GM21786 (cell line): ENCODE data around the gene AGT.
"Not testable (repeated sequence)": the region's sequence is repeated elsewhere in the genome, so short reads cannot be mapped to it uniquely, and the experiment has no call there.

ENCODE experiments used
- ATAC-seq: cut with Tn5 transposase; IDR thresholded peaks from one replicate; pipeline ENCODE4 v1.9.1; 2021; ENCODE audit not compliant: unreplicated experiment

The AGT gene

DNA sequence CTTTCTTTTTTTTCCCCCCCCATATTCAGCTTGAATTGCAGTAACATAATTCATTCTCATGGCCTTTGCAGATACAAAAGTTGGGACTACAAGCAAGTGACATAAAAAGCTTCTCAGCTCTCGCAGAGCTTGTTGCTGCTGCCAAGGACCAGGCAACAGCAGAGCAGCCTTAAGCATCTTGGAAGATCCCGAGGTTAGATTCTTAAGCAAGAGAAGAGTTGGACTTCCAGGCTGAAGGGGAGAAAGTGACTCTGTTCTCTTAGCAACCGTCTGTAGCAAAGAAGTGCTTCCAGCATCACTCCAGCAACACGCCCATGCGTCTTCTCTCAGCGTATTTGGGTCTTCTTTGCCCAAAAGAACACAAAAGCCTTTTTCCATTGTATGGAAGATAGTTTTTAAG is 20.7 kb downstream of the AGT start:
- ATAC-seq: no peak

- no peak for ATAC-seq
Measured at GRCh38 chr1:230691615-230692014, 22.3 kb downstream of the AGT start.

GRCh38 chr1:230690101-230690500 is 23.8 kb downstream of the AGT start:
- no peak for ATAC-seq

DNA sequence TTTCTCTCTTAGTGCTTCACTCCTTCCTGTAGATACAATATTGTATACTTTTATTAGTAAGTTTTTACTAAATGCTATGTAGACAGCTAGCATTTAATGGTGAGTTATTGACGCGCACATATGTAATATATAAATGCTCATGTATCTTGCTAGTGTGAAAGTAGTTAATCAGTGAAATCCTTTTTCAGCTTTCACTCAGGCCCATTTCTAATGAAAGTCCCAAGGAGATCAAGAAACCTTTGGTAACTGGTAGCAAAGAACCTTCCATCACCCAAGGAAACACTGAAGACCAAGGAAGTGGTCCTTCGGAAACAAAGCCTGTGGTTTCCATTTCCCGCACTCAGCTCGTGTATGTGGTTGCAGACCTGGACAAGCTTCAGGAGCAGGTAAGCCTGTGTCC is 27.2 kb downstream of the AGT start:
- no peak for ATAC-seq

DNA sequence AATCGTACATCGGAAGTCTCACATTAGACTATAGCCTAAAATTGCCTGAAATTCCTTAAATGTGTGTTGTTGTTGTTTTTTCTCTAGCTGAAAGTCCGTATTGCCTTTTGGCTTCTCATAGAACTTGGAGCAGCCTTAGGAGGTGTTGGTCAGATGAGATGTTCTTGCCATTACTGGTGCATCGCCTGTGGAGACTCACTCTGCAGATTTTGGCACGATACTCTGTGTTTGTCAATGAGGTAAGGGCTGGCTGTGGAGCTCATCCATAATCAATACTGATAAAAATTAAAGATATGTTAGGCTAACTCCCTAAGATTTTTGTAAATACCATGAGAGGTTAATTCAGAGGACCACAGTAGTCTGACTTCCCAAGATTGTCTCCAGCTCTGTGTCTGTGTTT is 28.9 kb downstream of the AGT start:
- no peak for ATAC-seq

- ATAC-seq: no peak
Measured at GRCh38 chr1:230684146-230684545, 29.8 kb downstream of the AGT start.

DNA sequence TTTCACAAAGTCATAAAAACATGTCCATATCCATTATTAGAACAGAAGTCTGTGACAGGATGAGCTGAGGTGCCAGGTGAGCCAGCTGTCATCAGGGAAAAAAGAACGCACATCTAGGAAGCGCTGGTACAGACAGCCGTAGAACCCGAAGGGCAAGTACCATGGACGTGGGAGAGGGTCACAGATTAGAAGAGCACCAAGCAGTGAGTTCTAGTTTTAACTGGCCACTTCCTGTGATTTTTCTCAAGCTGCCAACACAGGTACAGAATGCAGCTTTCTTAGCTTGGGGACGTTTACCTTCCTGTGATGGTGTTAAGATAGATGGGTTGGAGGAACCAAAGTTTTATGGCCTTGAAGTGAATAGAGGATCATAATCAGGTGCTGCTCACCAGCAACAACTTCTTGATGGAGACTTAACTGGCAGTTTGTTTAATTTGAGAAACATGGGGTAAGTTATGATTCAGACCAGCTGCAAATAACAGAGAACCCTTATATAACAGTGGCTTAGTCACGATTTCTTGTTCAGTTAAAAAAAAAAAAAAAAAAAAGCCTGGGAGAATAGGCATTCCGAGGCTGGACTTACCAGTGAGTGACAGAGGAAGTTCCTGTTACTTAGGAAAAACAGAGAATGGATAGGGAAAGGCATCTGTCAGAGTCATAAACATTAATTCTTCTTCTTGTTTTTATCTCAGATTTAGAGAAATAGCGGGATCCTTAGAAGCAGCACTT is 30.9 kb downstream of the AGT start:
- no peak for ATAC-seq

DNA sequence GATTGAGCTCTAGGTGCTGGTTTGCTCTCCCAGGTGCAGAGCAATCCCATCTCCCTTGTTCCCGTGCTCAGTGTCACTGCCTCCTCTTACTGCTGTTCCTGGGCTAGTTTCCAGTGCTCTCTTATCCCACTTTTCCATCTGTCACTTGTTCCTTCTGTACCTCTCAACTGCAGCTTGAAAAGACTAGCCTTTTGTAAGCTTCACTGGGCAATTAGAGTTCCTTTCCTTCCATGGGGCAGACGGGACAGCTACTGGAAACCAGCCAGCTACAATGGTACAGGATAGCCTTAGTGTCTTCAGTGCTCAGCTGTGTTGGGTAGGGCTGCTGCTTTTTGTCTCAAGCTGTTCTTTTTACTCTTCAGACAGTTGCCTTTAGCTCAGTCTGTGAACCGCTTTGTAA is 31.6 kb downstream of the AGT start:
- no peak for ATAC-seq

DNA sequence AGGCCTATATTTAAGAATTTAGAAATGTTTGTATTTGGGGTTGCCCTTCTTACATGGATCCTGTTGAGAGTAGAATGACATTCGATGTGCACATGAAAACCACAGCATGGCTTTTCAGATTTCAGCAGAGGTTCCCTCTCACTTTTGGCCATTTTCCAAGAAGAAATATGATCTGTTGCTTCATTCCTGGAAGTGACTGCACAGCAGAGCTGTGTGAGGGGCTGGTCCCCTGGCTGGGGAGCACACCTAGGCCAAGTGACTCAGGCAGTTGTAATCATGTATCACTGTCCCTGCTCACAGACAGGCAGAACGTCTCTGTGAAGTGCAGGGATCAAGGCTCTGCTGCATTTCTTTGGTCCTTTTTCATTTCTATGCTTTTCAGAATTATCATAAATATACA is 32.3 kb downstream of the AGT start:
- ATAC-seq: no peak

DNA sequence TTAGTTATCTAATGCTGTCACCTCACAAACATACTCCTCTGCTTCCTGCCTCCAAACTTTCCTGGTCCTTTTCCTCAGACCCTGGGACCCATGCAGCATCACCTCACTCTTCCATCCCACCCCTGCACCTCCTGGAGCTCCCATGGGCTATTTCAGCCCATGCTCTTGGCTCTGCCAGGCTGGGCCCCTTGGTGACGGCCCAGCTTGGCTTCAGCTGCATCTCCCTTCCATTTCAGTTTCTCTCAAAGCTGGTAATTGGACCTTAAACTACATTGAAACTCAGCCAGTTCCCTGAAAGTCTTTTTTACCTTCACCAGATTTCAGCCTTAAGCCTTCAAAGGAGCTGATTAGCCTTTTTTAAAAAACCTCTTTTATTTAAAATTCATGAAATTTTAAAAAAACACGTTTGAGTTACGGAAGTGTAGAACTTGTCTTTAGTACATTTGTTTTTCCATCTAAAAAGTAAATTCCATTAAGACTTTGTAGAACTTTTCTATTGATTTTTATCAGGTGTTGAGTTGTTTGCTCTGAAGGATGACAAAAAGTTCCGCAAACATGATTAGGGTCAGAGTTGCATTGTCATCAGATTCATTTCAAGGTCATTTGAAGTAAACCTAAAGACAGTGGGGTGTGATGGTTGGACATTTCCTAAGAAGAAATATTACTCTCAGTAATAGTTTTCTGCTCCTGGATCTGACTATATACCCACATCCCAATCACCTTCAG is 33.5 kb downstream of the AGT start:
- ATAC-seq: no peak

GRCh38 chr1:230679825-230680224 is 34.1 kb downstream of the AGT start:
- ATAC-seq: no peak

DNA sequence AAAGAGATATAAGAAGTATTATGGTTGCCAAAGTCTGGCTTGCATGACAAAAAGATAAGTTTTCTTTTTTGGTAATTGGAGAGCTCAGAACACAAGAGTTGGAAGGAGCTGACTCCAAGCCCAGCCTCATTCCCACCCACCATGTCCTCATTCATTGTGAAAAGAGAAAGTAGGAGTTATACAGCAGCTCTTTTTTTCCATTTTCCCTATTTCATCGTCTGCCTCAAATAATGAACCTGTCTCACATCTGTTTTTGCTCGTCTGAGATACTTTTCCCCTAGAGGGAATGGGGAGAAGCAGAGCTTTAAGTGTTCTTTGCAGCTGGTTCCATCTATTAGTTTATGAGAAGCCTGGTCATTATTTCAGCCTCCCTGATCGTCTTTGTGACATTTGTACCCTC is 34.7 kb downstream of the AGT start:
- no peak for ATAC-seq

GRCh38 chr1:230677200-230677599 is 36.7 kb downstream of the AGT start:
- no peak for ATAC-seq

DNA sequence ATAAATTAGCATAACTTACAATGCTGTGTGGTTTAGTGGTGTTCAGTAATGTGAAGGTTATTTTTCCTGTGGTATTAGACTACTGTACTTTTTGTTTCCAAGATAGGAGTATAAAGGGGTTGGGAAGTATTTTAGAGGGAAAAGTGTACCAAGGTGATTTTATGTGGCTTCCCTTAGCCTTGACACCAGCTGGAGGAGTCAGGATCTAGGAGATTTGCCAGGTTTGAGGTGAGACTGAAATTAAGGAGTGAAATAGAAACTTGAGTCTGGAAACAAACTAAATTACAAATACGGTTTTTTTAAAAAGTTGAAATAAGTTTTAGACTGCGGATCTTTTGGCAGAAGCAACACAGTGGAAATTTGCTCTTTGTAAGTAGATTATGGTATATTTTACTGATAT is 39.3 kb downstream of the AGT start:
- no peak for ATAC-seq

DNA sequence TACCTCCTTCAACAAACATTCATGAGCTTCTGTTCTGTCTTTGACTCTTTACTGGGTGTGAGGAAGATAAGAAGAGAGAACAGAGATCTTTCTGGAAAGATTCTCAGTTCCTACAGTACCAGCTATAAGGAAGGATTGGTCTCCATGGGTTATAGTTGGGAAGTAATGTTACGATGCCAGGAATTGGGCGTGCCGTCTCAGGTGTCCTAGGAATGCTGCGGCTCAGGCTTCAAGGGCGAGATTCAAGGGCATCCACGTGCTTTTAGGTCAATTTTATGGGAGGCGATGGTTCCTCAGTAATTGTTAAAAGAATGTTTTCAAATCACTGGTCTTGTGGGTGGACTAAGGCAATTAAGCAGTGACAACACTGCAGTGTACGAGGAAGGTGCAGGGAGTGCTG is 44.4 kb downstream of the AGT start:
- no peak for ATAC-seq

DNA sequence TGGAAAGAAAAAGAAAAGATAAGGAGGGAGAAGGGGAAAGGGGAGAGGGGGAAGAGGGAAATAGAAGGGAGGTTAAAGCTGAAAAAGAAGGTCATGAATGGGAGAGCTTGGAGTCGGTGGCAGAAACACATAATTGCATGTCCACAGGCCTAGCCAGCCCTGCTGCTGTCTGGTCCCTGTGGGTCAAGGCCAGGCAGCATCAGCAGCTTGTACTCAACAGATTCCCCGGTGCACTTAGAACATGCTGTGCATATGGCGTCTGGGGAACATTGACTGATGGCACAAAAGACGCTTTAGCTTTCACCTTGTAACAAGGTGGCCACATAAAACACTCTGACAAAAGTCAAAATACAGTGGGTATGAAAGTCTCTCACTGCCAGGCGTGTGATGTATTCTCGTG is 45.7 kb downstream of the AGT start:
- no peak for ATAC-seq

DNA sequence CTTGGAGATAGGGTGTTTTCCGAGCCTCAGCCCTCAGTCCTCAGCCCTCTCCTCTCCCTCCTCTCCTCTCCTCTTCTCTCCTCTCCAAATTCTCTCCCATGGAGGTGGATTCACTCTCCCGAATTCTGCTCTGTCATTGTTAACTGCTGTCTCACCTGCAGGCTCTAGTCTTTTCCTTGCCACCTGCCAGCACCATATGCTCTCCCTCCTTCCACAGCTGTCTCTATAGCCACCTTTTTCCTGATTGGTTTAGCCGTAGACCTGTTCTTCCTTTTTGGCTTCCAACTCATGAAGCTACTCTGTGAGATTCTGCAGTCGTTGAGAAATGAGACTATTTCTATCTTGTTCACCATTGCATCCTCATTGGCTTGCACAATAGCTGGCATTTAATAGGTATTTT is 51.9 kb downstream of the AGT start:
- ATAC-seq: no peak

GRCh38 chr1:230658691-230659090 is 55.2 kb downstream of the AGT start:
- ATAC-seq: no peak

GRCh38 chr1:230658103-230658502 is 55.8 kb downstream of the AGT start:
- ATAC-seq: not testable (repeated sequence)

DNA sequence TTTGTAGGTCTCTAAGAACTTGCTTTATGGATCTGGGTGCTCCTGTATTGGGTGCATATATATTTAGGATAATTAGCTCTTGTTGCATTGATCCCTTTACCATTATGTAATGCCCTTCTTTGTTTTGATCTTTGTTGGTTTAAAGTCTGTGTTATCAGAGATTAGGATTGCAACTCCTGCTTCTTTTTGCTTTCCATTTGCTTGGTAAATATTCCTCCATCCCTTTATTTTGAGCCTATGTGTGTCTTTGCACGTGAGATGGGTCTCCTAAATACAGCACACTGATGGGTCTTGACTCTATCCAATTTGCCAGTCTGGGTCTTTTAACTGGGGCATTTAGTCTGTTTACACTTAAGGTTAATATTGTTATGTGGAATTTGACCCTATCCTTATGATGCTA is 57.2 kb downstream of the AGT start:
- ATAC-seq: not testable (repeated sequence)
